SK-N-SH (cell line): Measurements from ENCODE around the gene MALT1.

Source experiments
- ELF1 ChIP-seq: IDR thresholded peaks from 2 replicates; pipeline ENCODE4 v1.4.0; 2012
- RXRA ChIP-seq: IDR thresholded peaks from 2 replicates; pipeline ENCODE4 v1.4.0; 2012; ENCODE audit warnings: low read depth, mild to moderate bottlenecking, borderline replicate concordance
- TCF12 ChIP-seq: IDR thresholded peaks from 2 replicates; pipeline ENCODE4 v1.4.0; 2012
- TF ChIP-seq, protein P1 (sequence below): fragments of 200-600 bp; sonication (generic); IDR thresholded peaks from 2 replicates; pipeline ENCODE4 v1.6.1; 2017; ENCODE audit warnings: antibody characterized with exemption, mild to moderate bottlenecking, moderate library complexity
- TF ChIP-seq, protein P2 (sequence below): IDR thresholded peaks from 2 replicates; pipeline ENCODE4 v1.4.0; 2012; ENCODE audit warnings: low read depth
- TF ChIP-seq, protein P3 (sequence below): IDR thresholded peaks from 2 replicates; pipeline ENCODE4 v1.6.1; 2012; ENCODE audit warnings: mild to moderate bottlenecking, low read depth, low read length, moderate library complexity

DNA sequence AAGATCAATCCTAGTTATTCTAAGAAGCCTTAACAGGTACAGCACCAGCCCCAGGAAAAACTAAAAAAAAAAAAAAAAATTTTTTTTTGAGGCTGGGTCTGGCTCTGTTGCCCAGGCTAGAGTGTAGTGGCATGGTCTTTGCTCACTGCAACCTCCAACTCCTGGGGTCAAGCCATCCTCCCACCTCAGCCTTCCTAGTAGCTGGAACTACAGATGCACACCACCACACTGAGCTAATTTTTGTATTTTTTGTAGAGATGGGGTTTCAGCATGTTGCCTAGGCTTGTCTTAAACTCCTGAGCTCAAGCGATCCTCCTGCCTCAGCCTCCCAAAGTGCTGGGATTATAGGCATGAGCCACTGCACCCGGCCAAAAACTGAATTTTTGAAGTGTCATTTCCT is 32.0 kb upstream of the MALT1 start:
- TF ChIP-seq ELF1 = no peak
- TF ChIP-seq, protein P1, sequence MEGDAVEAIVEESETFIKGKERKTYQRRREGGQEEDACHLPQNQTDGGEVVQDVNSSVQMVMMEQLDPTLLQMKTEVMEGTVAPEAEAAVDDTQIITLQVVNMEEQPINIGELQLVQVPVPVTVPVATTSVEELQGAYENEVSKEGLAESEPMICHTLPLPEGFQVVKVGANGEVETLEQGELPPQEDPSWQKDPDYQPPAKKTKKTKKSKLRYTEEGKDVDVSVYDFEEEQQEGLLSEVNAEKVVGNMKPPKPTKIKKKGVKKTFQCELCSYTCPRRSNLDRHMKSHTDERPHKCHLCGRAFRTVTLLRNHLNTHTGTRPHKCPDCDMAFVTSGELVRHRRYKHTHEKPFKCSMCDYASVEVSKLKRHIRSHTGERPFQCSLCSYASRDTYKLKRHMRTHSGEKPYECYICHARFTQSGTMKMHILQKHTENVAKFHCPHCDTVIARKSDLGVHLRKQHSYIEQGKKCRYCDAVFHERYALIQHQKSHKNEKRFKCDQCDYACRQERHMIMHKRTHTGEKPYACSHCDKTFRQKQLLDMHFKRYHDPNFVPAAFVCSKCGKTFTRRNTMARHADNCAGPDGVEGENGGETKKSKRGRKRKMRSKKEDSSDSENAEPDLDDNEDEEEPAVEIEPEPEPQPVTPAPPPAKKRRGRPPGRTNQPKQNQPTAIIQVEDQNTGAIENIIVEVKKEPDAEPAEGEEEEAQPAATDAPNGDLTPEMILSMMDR = no peak
- TF ChIP-seq, protein P2, sequence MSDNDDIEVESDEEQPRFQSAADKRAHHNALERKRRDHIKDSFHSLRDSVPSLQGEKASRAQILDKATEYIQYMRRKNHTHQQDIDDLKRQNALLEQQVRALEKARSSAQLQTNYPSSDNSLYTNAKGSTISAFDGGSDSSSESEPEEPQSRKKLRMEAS = no peak
- TF ChIP-seq, protein P3, sequence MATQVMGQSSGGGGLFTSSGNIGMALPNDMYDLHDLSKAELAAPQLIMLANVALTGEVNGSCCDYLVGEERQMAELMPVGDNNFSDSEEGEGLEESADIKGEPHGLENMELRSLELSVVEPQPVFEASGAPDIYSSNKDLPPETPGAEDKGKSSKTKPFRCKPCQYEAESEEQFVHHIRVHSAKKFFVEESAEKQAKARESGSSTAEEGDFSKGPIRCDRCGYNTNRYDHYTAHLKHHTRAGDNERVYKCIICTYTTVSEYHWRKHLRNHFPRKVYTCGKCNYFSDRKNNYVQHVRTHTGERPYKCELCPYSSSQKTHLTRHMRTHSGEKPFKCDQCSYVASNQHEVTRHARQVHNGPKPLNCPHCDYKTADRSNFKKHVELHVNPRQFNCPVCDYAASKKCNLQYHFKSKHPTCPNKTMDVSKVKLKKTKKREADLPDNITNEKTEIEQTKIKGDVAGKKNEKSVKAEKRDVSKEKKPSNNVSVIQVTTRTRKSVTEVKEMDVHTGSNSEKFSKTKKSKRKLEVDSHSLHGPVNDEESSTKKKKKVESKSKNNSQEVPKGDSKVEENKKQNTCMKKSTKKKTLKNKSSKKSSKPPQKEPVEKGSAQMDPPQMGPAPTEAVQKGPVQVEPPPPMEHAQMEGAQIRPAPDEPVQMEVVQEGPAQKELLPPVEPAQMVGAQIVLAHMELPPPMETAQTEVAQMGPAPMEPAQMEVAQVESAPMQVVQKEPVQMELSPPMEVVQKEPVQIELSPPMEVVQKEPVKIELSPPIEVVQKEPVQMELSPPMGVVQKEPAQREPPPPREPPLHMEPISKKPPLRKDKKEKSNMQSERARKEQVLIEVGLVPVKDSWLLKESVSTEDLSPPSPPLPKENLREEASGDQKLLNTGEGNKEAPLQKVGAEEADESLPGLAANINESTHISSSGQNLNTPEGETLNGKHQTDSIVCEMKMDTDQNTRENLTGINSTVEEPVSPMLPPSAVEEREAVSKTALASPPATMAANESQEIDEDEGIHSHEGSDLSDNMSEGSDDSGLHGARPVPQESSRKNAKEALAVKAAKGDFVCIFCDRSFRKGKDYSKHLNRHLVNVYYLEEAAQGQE = no peak
- TF ChIP-seq RXRA = no peak
- TF ChIP-seq TCF12 = no peak
